ENCODE measurements around the gene ZNF425.
A peak's percentile ranks its signal among the peaks of the same experiment; 100 is the strongest.
"Not testable (repeated sequence)": the region's sequence is repeated elsewhere in the genome, so short reads cannot be mapped to it uniquely, and the experiment has no call there.

The ZNF425 gene

GRCh38 chr7:149133028-149133710 is 7.0 kb upstream of the ZNF425 start:
- DNase-seq (ENCODE audit: low read depth in 2 of 2) = no peak

- no peak for DNase-seq (ENCODE audit: low read depth in 2 of 2)
Observed at GRCh38 chr7:149130572-149131198, 4.6 kb upstream of the ZNF425 start.

- DNase-seq (ENCODE audit: low read depth in 2 of 2) = peak; percentile 59 to 65
Observed at GRCh38 chr7:149126662-149127266, 640 bp upstream of the ZNF425 start.

DNA sequence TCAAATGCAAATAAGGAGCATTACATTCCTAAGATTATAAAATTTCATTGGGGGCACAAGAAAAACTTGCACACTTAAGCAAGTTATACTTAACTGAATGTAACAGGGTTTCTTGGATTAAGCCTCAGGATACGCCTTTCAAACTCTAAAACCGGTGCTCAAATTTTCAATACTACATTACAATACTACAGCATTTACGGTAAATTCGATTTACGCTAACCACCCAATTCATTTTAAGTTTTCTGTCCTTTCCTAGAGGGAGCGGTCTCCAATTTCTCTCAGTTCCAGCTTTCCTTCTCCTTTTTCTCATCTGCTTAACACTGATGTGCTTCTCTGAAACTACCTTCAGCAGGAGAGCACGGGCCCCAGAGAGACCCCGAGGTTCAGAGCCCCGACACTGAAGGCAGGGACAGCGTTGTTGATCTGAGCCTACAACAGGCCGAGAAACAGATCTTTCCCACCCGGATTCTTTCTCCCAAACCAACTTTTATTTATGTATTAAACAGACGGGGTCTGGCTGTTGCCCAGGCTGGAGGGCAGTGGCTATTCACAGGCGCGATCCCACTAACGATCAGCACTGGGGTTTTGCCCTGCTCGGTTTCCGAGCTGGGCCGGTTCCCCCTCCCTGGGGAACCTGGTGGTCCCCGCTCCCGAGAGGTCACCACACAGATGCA is 798 bp downstream of the ZNF425 start:
- no peak for DNase-seq (ENCODE audit: low read depth in 2 of 2)

DNA sequence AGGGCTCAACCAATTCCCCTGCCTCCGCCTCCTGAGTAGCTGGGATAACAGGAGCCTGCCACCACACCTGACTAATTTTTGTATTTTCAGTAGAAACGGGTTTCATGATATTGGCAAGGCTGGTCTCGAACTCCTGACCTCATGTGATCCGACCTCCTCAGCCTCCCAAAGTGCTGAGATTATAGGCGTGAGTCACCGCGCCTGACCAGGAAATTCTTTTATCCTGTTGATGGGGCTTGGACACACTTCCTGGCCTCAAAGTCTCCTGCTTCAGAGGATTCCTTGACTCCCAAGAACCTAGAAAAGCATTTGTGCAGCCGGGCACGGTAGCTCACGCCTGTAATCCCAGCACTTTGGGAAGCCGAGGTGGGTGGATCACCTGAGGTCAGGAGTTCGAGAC is 16.2 kb downstream of the ZNF425 start:
- no peak for DNase-seq (ENCODE audit: low read depth in 2 of 2)

- no peak for DNase-seq (ENCODE audit: low read depth in 2 of 2)
Observed at GRCh38 chr7:149104749-149105148, 21.4 kb downstream of the ZNF425 start.

DNA sequence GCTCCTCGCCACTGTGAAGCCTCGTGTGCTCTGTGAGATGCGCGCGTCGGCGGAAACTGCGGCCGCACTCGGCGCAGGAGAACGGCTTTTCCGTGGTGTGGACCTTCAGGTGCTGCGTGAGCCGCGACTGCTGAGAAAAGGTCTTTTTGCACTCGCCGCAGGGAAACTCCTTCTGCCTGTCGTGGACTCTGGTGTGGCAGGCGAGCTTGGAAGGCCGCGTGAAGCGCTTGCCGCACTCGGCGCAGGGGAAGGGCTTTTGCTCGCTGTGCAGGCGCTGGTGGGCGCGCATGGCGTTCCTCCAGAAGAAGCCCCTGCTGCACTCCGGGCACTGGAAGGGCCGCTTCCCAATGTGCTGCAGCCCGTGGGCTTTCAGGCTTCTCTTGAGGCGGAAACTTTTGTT is 21.9 kb downstream of the ZNF425 start:
- no peak for DNase-seq (ENCODE audit: low read depth in 2 of 2)

DNA sequence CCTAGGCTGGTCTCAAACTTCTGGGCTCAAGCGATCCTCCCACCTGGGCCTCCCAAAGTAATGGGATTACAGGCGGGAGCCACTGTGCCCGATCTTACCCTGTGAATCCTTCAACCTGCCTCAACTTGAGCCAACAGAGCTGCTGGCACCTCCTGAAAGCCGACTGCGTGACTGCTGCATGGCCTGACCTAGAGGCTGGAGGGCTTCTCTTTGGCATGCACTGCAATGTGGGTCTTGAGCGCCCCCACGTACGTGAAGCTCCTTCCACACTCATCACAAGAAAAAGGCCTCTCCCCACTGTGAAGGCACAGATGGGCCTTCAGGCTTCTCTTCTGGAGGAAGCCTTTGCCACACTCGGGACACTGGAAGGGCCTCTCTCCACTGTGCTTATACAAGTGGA is 22.7 kb downstream of the ZNF425 start:
- no peak for DNase-seq (ENCODE audit: low read depth in 2 of 2)

- no peak for DNase-seq (ENCODE audit: low read depth in 2 of 2)
Observed at GRCh38 chr7:149102666-149103065, 23.5 kb downstream of the ZNF425 start.

- DNase-seq (ENCODE audit: low read depth in 2 of 2) = no peak
Observed at GRCh38 chr7:149100821-149101220, 25.3 kb downstream of the ZNF425 start.

DNA sequence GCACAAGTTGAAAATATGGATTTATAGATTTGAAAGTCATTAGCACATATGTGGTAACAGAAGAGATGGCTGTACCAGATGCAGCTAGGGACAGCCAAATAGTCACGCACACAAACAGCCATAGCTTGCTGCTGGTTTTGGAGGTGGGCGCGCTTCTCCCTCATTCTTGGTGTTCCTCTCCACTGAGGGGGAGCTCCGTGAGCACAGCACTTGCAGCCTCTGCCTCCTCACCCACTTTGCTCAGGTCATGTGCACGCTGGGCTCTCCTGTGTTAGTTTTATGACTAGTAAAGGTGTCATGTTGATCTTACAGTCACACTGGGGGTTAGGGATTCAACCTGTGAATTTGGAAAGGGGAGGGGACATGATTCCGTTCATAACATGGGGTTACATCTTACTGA is 27.1 kb downstream of the ZNF425 start:
- no peak for DNase-seq (ENCODE audit: low read depth in 2 of 2)

GRCh38 chr7:149097088-149097487 is 29.0 kb downstream of the ZNF425 start:
- DNase-seq (ENCODE audit: low read depth in 2 of 2) = no peak

DNA sequence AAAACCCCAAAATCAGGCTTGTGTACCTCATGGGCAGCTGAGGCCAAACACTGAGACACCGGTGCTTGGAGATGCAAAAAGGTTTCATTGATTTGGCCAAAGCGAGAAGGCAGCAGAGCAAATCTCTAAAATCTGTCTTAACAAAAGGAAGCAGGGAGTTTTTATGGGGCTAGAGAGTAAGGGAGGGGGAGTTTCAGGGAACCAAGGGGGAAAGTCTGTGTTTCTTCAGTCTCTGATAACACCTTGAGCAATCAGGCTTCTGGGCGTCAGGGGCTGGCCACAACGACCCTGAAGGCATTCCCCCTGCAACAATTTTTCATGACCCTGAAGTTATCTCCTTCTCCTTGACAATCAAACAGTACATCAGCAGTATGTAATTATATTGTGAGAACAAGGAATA is 32.9 kb downstream of the ZNF425 start:
- DNase-seq (ENCODE audit: low read depth in 2 of 2) = no peak

DNA sequence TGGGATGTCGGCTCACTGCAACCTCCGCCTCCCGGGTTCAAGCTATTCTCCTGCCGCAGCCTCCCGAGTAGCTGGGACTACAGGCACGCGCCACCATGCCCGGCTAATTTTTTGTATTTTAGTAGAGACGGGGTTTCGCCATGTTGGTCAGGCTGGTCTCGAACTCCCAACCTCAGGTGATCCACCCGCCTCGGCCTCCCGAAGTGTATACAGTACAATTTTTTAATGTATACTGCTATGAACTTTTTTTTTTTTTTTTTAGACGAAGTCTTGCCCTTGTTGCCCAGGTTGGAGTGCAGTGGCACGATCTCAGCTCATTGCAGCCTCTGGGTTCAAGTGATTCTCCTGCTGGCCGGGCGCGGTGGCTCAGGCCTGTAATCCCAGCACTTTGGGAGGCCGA is 33.9 kb downstream of the ZNF425 start:
- not testable (repeated sequence) for DNase-seq (ENCODE audit: low read depth in 2 of 2)

GRCh38 chr7:149090397-149091195 is 35.5 kb downstream of the ZNF425 start, which contains the start of gene ZNF786:
TSS of gene ZNF786 (minus strand) at chr7:149090718. CDS start at chr7:149090640, 78 bp downstream.
- DNase-seq (ENCODE audit: low read depth in 2 of 2) = peak; percentile 92 to 97

DNA sequence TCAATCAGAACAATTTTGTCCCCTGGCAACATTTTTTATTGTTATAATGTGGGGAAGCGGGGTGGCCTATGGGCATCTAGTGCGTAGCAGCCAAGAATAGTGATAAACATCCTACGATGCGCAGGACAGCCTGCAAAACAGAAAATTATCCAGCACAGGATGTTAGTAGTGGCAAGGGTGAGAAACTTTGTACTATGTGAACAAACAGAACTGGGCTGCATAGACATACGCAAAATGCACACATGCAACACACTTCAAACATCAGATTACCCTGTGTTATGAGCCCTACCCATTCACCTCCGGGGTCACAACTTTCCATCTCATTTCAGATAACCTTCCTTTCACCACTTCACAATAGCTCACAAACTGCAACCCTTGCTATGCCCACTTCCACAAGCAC is 38.7 kb downstream of the ZNF425 start:
- no peak for DNase-seq (ENCODE audit: low read depth in 2 of 2)

DNA sequence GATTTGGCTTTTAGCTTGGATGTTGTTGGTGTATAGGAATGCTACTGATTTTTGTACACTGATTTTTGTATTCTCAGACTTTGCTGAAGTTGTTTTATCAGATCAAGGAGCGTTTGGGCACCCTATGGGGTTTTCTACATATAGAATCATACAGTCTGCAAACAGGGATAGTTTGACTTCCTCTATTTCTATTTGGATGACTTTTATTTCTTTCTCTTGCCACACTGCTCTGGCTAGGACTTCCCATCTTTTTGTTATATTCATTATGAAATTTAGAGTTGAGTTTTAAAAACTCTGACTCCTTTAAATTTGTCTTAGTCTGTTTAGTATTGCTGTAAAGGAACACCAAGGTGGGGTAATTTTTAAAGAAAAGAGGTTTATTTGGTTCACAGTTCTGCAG is 40.3 kb downstream of the ZNF425 start:
- no peak for DNase-seq (ENCODE audit: low read depth in 2 of 2)

- no peak for DNase-seq (ENCODE audit: low read depth in 2 of 2)
Observed at GRCh38 chr7:149084407-149084806, 41.7 kb downstream of the ZNF425 start.

DNA sequence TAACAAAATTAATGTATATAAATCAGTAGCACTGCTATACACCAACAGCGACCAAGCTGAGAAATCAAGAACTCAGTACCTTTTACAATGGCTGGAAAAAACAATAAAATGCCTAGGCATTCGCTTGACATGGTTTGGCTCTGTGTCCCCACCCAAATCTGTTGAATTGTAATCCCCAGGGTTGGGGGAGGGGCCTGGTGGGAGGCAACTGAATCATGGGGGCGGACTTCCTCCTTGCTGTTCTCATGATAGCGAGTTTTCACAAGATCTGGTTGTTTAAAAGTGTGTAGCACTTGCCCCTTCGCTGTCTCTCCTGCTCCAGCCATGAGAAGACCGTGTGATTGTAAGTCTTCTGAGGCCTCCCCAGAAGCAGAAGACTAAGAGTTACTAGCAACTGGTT is 44.2 kb downstream of the ZNF425 start:
- DNase-seq (ENCODE audit: low read depth in 2 of 2) = no peak

DNA sequence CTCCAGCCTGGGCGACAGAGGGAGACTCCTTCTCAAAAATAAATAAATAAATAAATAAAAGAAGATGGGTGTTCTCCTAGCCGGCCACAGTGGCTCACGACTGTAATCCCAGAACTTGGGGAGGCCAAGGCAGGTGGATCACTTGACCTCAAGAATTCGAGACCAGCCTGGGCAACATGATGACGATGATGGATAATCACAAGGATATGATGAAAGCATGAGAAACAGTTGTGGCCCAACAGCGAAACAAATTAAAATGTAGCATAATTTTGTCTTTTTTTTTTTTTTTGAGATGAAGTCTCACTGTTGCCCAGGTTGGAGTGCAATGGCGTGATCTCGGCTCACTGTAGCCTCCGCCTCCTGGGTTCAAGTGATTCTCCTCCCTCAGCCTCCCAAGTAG is 48.5 kb downstream of the ZNF425 start:
- no peak for DNase-seq (ENCODE audit: low read depth in 2 of 2)

DNA sequence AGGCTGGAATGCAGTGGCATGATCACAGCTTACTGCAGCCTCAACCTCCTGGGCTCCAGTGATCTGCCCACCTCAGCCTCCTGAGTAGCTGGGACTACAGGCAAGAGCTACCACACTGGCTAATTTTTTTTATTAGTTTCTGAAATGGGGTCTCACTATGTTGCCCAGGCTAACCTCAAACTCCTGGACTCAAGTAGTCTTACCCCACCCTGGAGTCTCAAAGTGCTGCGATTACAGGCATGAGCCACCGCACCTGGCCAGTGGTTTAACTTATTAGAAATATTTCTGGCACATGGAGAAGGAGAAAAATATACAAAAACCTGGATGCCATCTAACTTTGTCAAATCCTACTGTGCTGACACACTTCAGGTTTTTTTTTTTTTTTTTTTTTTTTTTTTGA is 50.8 kb downstream of the ZNF425 start:
- no peak for DNase-seq (ENCODE audit: low read depth in 2 of 2)

Data from stimulated activated CD8-positive, alpha-beta memory T cell treated with anti-CD3 and anti-CD28 coated beads, Interleukin-2, amount 100 ng/mL, for 48 hours (primary cell).